Nephron progenitor cell (in vitro differentiated cells): ENCODE results near the gene EXO5.
"Not testable (repeated sequence)": the region's sequence is repeated elsewhere in the genome, so short reads cannot be mapped to it uniquely, and the experiment has no call there.

Experiments used
- DNase-seq: peaks from one replicate; pipeline ENCODE4 v3.0.0; 2021
- H3K27ac Mint-ChIP-seq: 2 replicates; pipeline ENCODE4 v1.8.0; 2021; ENCODE audit warnings: mild to moderate bottlenecking, moderate library complexity, mixed read lengths
- H3K27me3 Mint-ChIP-seq: 2 replicates; pipeline ENCODE4 v1.8.0; 2021; ENCODE audit warnings: mild to moderate bottlenecking, low read depth, mixed read lengths; ENCODE audit not compliant: poor library complexity
- H3K36me3 Mint-ChIP-seq: 2 replicates; pipeline ENCODE4 v1.8.0; 2021; ENCODE audit warnings: low read depth, mixed read lengths
- H3K4me1 Mint-ChIP-seq: 2 replicates; pipeline ENCODE4 v1.8.0; 2021; ENCODE audit warnings: mixed read lengths
- H3K4me3 Mint-ChIP-seq: 2 replicates; pipeline ENCODE4 v1.8.0; 2021; ENCODE audit warnings: mild to moderate bottlenecking, moderate library complexity, mixed read lengths
- H3K9me3 Mint-ChIP-seq: 2 replicates; pipeline ENCODE4 v1.8.0; 2021; ENCODE audit warnings: mild to moderate bottlenecking, moderate library complexity, mixed read lengths
- CTCF ChIP-seq: fragments of 200-600 bp; sonication (generic); IDR thresholded peaks from 2 replicates; pipeline ENCODE4 v1.5.0; 2021; ENCODE audit warnings: antibody characterized with exemption

Gene EXO5

GRCh38 chr1:40556121-40556520, 47.6 kb downstream of the EXO5 start:
- Mint-ChIP-seq H3K27me3 (peaks cover 6% of the 10 kb centered on the region), H3K4me3 (no peak overlapping the region), H3K36me3 (no peaks in the 10 kb centered on the region), H3K27ac (no peak overlapping the region), H3K9me3 (peaks cover 13% of the 10 kb centered on the region), H3K4me1 (no peaks in the 10 kb centered on the region)
- no peak for DNase-seq
- TF ChIP-seq CTCF: no peak

DNA sequence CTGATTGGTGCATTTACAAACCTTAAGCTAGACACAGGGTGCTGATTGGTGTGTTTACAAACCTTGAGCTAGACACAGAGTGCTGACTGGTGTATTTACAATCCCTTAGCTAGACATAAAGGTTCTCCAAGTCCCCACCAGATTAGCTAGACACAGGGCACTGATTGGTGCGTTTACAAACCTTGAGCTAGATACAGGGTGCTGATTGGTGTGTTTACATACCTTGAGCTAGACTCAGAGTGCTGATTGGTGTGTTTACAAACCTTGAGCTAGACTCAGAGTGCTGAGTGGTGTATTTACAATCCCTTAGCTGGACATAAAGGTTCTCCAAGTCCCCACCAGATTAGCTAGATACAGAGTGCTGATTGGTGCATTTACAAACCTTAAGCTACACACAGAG, 49.7 kb downstream of the EXO5 start:
- H3K4me1 Mint-ChIP-seq, H3K4me3 Mint-ChIP-seq, DNase-seq, H3K27me3 Mint-ChIP-seq, H3K36me3 Mint-ChIP-seq, H3K27ac Mint-ChIP-seq: not testable (repeated sequence)
- peaks cover 14% of the 10 kb centered on the region for H3K9me3 Mint-ChIP-seq

DNA sequence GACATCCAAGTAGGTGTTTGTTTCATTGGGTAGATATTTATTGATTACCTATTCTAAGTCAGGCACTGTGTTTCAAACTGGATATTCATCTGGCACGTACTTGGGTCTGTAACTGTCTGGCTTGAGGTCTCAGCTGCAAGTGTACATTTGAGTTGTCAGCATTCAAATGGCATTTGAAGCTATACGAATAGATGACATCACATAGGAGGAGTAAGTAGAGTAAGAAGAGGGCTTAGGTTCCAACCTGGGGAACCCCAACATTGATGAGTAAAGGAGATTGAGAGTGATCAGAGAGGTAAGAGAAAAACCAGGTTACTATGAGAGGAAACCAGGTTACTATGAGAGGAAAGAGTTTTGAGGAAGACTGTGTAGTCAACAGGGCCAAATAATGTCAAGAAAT, 53.6 kb downstream of the EXO5 start:
- peaks cover 14% of the 10 kb centered on the region for H3K9me3 Mint-ChIP-seq
- peaks cover 7% of the 10 kb centered on the region for H3K27me3 Mint-ChIP-seq
- no peak for DNase-seq
- no peaks in the 10 kb centered on the region for H3K4me1 Mint-ChIP-seq
- H3K4me3 Mint-ChIP-seq: no peak overlapping the region
- H3K27ac Mint-ChIP-seq: no peak overlapping the region
- no peak for TF ChIP-seq CTCF
- H3K36me3 Mint-ChIP-seq: no peaks in the 10 kb centered on the region

DNA sequence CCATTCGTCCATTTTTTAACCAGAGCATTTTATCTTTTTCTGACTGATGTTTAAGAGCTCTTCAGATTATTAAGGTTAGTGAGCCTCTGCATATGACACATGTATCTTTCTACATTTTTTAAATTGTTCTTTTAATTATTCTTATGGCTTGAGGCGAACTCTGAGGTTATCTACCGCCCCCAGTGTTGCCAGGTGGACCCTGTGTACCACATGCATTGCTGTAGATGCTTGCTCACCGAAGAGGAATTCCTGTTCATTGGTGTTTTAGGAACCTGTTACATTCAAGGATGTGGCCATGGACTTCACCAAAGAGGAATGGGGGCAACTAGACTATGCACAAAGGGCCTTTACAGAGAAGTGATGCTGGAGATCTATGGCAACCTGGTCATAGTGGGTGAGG, 54.7 kb downstream of the EXO5 start:
- DNase-seq: no peak
- Mint-ChIP-seq H3K27ac (no peak overlapping the region), H3K4me1 (no peaks in the 10 kb centered on the region), H3K9me3 (peaks cover 14% of the 10 kb centered on the region), H3K27me3 (peaks cover 12% of the 10 kb centered on the region), H3K36me3 (no peaks in the 10 kb centered on the region), H3K4me3 (no peak overlapping the region)
- TF ChIP-seq CTCF: no peak

DNA sequence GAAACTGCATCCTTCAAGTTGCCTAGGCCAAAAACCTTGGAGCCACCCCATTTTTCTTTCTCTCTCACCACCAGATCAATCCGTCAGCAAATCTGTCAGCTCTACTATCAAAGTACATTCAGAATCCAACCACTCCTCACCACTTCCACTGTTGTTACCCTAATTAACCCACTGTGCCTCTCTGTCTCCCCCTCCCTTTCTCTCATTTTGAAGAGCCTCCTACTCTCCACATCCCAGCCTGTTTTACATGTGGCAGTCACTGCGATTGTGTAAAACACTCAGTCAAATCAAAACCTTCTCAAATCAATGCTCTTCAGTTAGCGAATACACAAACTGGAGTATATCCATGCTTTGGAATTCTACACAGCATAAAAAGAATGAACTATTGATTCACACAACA, 55.9 kb downstream of the EXO5 start:
- Mint-ChIP-seq H3K4me3 (no peak overlapping the region), H3K27me3 (peaks cover 15% of the 10 kb centered on the region), H3K9me3 (peaks cover 12% of the 10 kb centered on the region), H3K4me1 (no peaks in the 10 kb centered on the region), H3K36me3 (no peaks in the 10 kb centered on the region), H3K27ac (no peak overlapping the region)
- no peak for DNase-seq
- TF ChIP-seq CTCF: no peak

GRCh38 chr1:40564913-40565312, 56.3 kb downstream of the EXO5 start:
- TF ChIP-seq CTCF: no peak
- no peak for DNase-seq
- Mint-ChIP-seq H3K4me3 (no peak overlapping the region), H3K9me3 (peaks cover 8% of the 10 kb centered on the region), H3K27ac (no peak overlapping the region), H3K4me1 (no peaks in the 10 kb centered on the region), H3K36me3 (no peaks in the 10 kb centered on the region), H3K27me3 (peaks cover 15% of the 10 kb centered on the region)
